ENCODE measurements around the gene KLHL17.

GRCh38 chr1:933603-933940, 26.8 kb upstream of the KLHL17 start:
- no peak for TF ChIP-seq USF2 (CRISPR knock-in tag; IDR thresholded peaks at IDR 0.05)
- no peak for TF ChIP-seq CTCF (IDR thresholded peaks at IDR 0.05)
- no peak for TF ChIP-seq JUN (CRISPR knock-in tag; IDR thresholded peaks at IDR 0.05)
- no peak for TF ChIP-seq ZNF121 (CRISPR knock-in tag; IDR thresholded peaks at IDR 0.05)
- TF ChIP-seq NR1H2 (CRISPR knock-in tag; IDR thresholded peaks at IDR 0.05), result no peak
- TF ChIP-seq ZNF281 (CRISPR knock-in tag; IDR thresholded peaks at IDR 0.05), result no peak
- no peak for TF ChIP-seq ATF1 (CRISPR knock-in tag; IDR thresholded peaks at IDR 0.05)
- TF ChIP-seq MAX (CRISPR knock-in tag; IDR thresholded peaks at IDR 0.05), result no peak
- TF ChIP-seq CDX4 (CRISPR knock-in tag; IDR thresholded peaks at IDR 0.05; ENCODE audit: borderline replicate concordance), result no peak
- TF ChIP-seq ZNF396 (CRISPR knock-in tag; IDR thresholded peaks at IDR 0.05; ENCODE audit: borderline replicate concordance), result no peak
- TF ChIP-seq STAT6 (CRISPR knock-in tag; conservative IDR thresholded peaks at IDR 0.05; ENCODE audit: low read depth), result no peak
- no peak for TF ChIP-seq AFF4 (CRISPR knock-in tag; IDR thresholded peaks at IDR 0.05; ENCODE audit: borderline replicate concordance)
